HepG2 (cell line): ENCODE measurements around the gene NABP1. TPM values are rescaled to one million over a fixed set of nuclear protein-coding genes. Genes with fewer than 3 reads are reported as not detected.

ENCODE experiments used
- CHD4 ChIP-seq: fragments of 200-600 bp; sonication (generic); IDR thresholded peaks from 2 replicates; pipeline ENCODE4 v1.7.0; 2017; ENCODE audit warnings: mild to moderate bottlenecking, low read length, borderline replicate concordance
- DNMT1 ChIP-seq: sonication (generic); formaldehyde crosslinking; IDR thresholded peaks from 2 replicates; pipeline ENCODE4 v1.5.1; 2020; ENCODE audit warnings: mild to moderate bottlenecking, missing genetic modification reagents
- EEA1 ChIP-seq: sonication (generic); formaldehyde crosslinking; IDR thresholded peaks from 2 replicates; pipeline ENCODE4 v1.5.1; 2020; ENCODE audit warnings: mild to moderate bottlenecking, missing genetic modification reagents, borderline replicate concordance
- EHMT2 ChIP-seq: fragments of 200-600 bp; sonication (generic); IDR thresholded peaks from 2 replicates; pipeline ENCODE4 v1.7.0; 2017; ENCODE audit warnings: antibody characterized with exemption, low read depth, low read length, borderline replicate concordance
- GTF3A ChIP-seq: sonication (generic); formaldehyde crosslinking; conservative IDR thresholded peaks from 2 replicates; pipeline ENCODE4 v1.4.0; 2020; ENCODE audit warnings: mild to moderate bottlenecking, missing genetic modification reagents
- HCFC1 ChIP-seq: fragments of 150-350 bp; IDR thresholded peaks from 2 replicates; pipeline ENCODE4 v1.6.1; 2014; ENCODE audit warnings: low read depth, low read length
- IKZF1 ChIP-seq: fragments of 450-650 bp; IDR thresholded peaks from 2 replicates; pipeline ENCODE4 v1.7.1; 2016
- KAT2B ChIP-seq: fragments of 150-350 bp; IDR thresholded peaks from 2 replicates; pipeline ENCODE4 v1.6.1; 2014; ENCODE audit warnings: low read depth, low read length, borderline replicate concordance
- PLSCR1 ChIP-seq: sonication (generic); formaldehyde crosslinking; IDR thresholded peaks from 2 replicates; pipeline ENCODE4 v1.5.0; 2020; ENCODE audit warnings: missing genetic modification reagents, mild to moderate bottlenecking, borderline replicate concordance
- TERF1 ChIP-seq: sonication (generic); formaldehyde crosslinking; IDR thresholded peaks from 2 replicates; pipeline ENCODE4 v1.8.0; 2022; ENCODE audit warnings: mild to moderate bottlenecking, missing genetic modification reagents, moderate library complexity
- TFAP4 ChIP-seq: sonication (generic); IDR thresholded peaks from 2 replicates; pipeline ENCODE4 v1.6.1; 2016; ENCODE audit warnings: low read depth, borderline replicate concordance
- ZBED4 ChIP-seq: sonication (generic); formaldehyde crosslinking; IDR thresholded peaks from 2 replicates; pipeline ENCODE4 v1.4.0; 2020; ENCODE audit warnings: missing genetic modification reagents, borderline replicate concordance
- ZBTB2 ChIP-seq: sonication (generic); formaldehyde crosslinking; IDR thresholded peaks from 2 replicates; pipeline ENCODE4 v1.8.0; 2022; ENCODE audit warnings: low read depth, missing genetic modification reagents
- ZBTB4 ChIP-seq: sonication (generic); formaldehyde crosslinking; IDR thresholded peaks from 2 replicates; pipeline ENCODE4 v1.4.0; 2020; ENCODE audit warnings: missing genetic modification reagents, mild to moderate bottlenecking, borderline replicate concordance
- polyA plus RNA-seq, 8 experiments: library from polyadenylated mRNA; depleted of rRNA in 3 of 8; stranded (reverse) in 7 of 8; unstranded in 1 of 8; fragments of >200 nt; fragmentation: Illumina TruSeq in 4 of 8; extraction: Trizol in 4 of 8; gene quantifications; 2 replicates each; pipeline versions ENCODE4 v1.2.1 to v1.2.3, GENCODE V29; 2011 to 2016; ENCODE audit warnings: low read depth in 4 of 8, missing spikeins in 1 of 8, mixed read lengths in 1 of 8; ENCODE audit not compliant: insufficient read depth in 1 of 8
- total RNA-seq, 5 experiments: library from RNA; depleted of rRNA; stranded (reverse); fragments of >200 nt; fragmentation: Illumina TruSeq; extraction: Trizol; gene quantifications; 2 replicates each; pipeline ENCODE4 v1.2.3, GENCODE V29; 2016; ENCODE audit warnings: low read depth in 1 of 5

The NABP1 gene
- total and polyA plus RNA-seq, 2 of the 13 experiments (the other 11 are each of a cell fraction or from before 2014, with no cell fraction given): 14.9 to 19.8 TPM

- TF ChIP-seq EHMT2 (no peak), HCFC1 (no peak), TERF1 (CRISPR knock-in tag) (no peak), GTF3A (CRISPR knock-in tag) (0 out of 2 replicates have a peak, but pooled peaks have one; percentile 71), CHD4 (no peak), TFAP4 (peak; percentile 91), ZBTB4 (peak; percentile 96), KAT2B (no peak), ZBED4 (CRISPR knock-in tag) (peak; percentile 61; the same call in 1 of the 2 replicates), DNMT1 (CRISPR knock-in tag) (peak; percentile 85; the same call in 1 of the 2 replicates), ZBTB2 (CRISPR knock-in tag) (peak; percentile 76), EEA1 (CRISPR knock-in tag) (0 out of 2 replicates have a peak, but pooled peaks have one; percentile 89), IKZF1 (no peak), PLSCR1 (CRISPR knock-in tag) (no peak)
These were observed at the start of gene NABP1 (continued) for GRCh38 chr2:191677646-191678436.
